Panc1 (cell line): ENCODE measurements around the gene CIB2. TPM values are rescaled to one million over a fixed set of nuclear protein-coding genes. Genes with fewer than 3 reads are reported as not detected.

ENCODE experiments used
- ATAC-seq: fragments of 200-7000 bp; cut with Tn5 transposase; 2 replicates; pipeline ENCODE4 v1.9.1; 2020; ENCODE audit warnings: mild to moderate bottlenecking, moderate library complexity
- BruUV-seq: library from RNA; stranded (reverse); fragments of 400-500 nt; replicated peaks from 2 replicates; lab custom pipeline; 2021; lab: Mats Ljungman, UMichigan
- CTCF ChIA-PET: fragments of 300-600 bp; sonication (Branson Sonifier 250); formaldehyde crosslinking; loops from one replicate; lab custom pipeline; 2022; ENCODE audit warnings: antibody characterized with exemption; lab: Charles Lee
- POLR2A ChIA-PET: fragments of 300-600 bp; sonication (Branson Sonifier 250); formaldehyde crosslinking; loops from one replicate; lab custom pipeline; 2022; ENCODE audit warnings: antibody characterized with exemption; lab: Charles Lee
- DNase-seq: peaks from one replicate; pipeline ENCODE4 v3.0.0-alpha.2; 2010; ENCODE audit warnings: low read depth, low spot score
- H3K27ac ChIP-seq: 2 replicates; pipeline ENCODE4 v1.5.1; 2011; ENCODE audit warnings: mild to moderate bottlenecking, low read length, inconsistent platforms
- H3K27me3 ChIP-seq: fragments of 200-500 bp; sonication (Bioruptor generic); 2 replicates; pipeline ENCODE4 v1.6.0; 2014; ENCODE audit warnings: low read length, inconsistent platforms; ENCODE audit not compliant: control insufficient read depth, insufficient read depth
- H3K36me3 ChIP-seq: fragments of 200-500 bp; sonication (Bioruptor generic); 2 replicates; pipeline ENCODE4 v1.5.1; 2014; ENCODE audit warnings: inconsistent platforms, mild to moderate bottlenecking, low read length, moderate library complexity; ENCODE audit not compliant: control insufficient read depth, insufficient read depth
- H3K4me1 ChIP-seq: 2 replicates; pipeline ENCODE4 v1.5.1; 2011; ENCODE audit warnings: inconsistent platforms, mild to moderate bottlenecking, low read length, moderate library complexity; ENCODE audit not compliant: control insufficient read depth, insufficient read depth
- H3K4me3 ChIP-seq, 2 experiments: 2 replicates each; pipeline ENCODE4 v1.5.1; 2011 to 2012; ENCODE audit warnings: low read depth in 2 of 2, low read length in 2 of 2, mild to moderate bottlenecking in 2 of 2, inconsistent platforms in 1 of 2, moderate library complexity in 1 of 2
- H3K9me3 ChIP-seq: fragments of 200-500 bp; sonication (Bioruptor generic); 2 replicates; pipeline ENCODE4 v1.5.1; 2014; ENCODE audit warnings: low read depth, mild to moderate bottlenecking, inconsistent platforms, low read length, moderate library complexity; ENCODE audit not compliant: control insufficient read depth, insufficient read depth
- CTCF ChIP-seq: fragments of 450-650 bp; IDR thresholded peaks from 2 replicates; pipeline ENCODE4 v1.5.1; 2017; ENCODE audit warnings: mild to moderate bottlenecking
- POLR2AphosphoS5 ChIP-seq: IDR thresholded peaks from 2 replicates; pipeline ENCODE4 v1.6.1; 2012; ENCODE audit warnings: mild to moderate bottlenecking, low read depth, low read length, moderate library complexity
- REST ChIP-seq, 2 experiments: IDR thresholded peaks; 2 replicates each; pipeline ENCODE4 v1.6.1; 2011 to 2012; ENCODE audit warnings: low read depth in 2 of 2, control low read depth in 1 of 2, low read length in 1 of 2, mild to moderate bottlenecking in 1 of 2, moderate library complexity in 1 of 2; ENCODE audit not compliant: insufficient read depth in 1 of 2
- SIN3A ChIP-seq: IDR thresholded peaks from 2 replicates; pipeline ENCODE4 v1.6.1; 2012; ENCODE audit warnings: low read depth, mild to moderate bottlenecking, low read length, moderate library complexity, borderline replicate concordance; ENCODE audit not compliant: insufficient read depth
- TCF7L2 ChIP-seq: IDR thresholded peaks from 2 replicates; pipeline ENCODE4 v1.6.1; 2011; ENCODE audit warnings: mild to moderate bottlenecking, low read depth, low read length, inconsistent platforms
- in situ Hi-C: cut with HindIII; loops from 2 replicates; pipeline ENCODE4 v1.10.0; 2016; ENCODE audit warnings: low sequenced_read_pairs, low pct_unique_long_range_greater_than_20kb
- intact Hi-C: fragments of 100-400 bp; cut with micrococcal nuclease; formaldehyde crosslinking; loops from one replicate; pipeline ENCODE4 v1.10.0; 2022; ENCODE audit not compliant: unreplicated experiment
- total RNA-seq: library from RNA; stranded (reverse); gene quantifications from one replicate; pipeline ENCODE4 v1.2.1, GENCODE V29; 2021; ENCODE audit not compliant: unreplicated experiment

Gene CIB2
- total RNA-seq, 1 experiment from 2014 or later = 37.3 TPM

- TF ChIP-seq REST (IDR thresholded peaks at IDR 0.05; ENCODE audit: insufficient read depth in 1 of 2, low read depth in 2 of 2, low read length in 1 of 2) (no peak), POLR2AphosphoS5 (no peak), SIN3A (no peak)
- CTCF ChIA-PET = interaction anchor here (0.6 to 1.4 kb wide), 3 partner anchors 17 to 152 kb away, joined by 4 to 5 read pairs (median 4); no protein-coding TSS in a partner anchor
Measured at GRCh38 chr15:78110916-78111475, 20.2 kb downstream of the CIB2 start.

GRCh38 chr15:78110096-78110495 is 21.1 kb downstream of the CIB2 start:
- DNase-seq = no peak
- no TSS peak for BruUV-seq
- CTCF ChIA-PET = interaction anchor here (0.5 to 1.4 kb wide), 6 partner anchors 18 to 876 kb away, joined by 3 to 13 read pairs (median 4); no protein-coding TSS in a partner anchor
- no peaks in the 10 kb centered on the region for H3K9me3 ChIP-seq
- H3K27ac ChIP-seq = no peak overlapping the region
- no peaks in the 10 kb centered on the region for H3K36me3 ChIP-seq
- POLR2A ChIA-PET = no interaction called here
- H3K4me1 ChIP-seq = no peaks in the 10 kb centered on the region
- intact Hi-C loops = loop anchor here (5.0 kb wide), 1 partner anchor 87 kb away; no protein-coding TSS in a partner anchor
- H3K27me3 ChIP-seq = no peaks in the 10 kb centered on the region
- TF ChIP-seq REST (IDR thresholded peaks at IDR 0.05; ENCODE audit: insufficient read depth in 1 of 2, low read depth in 2 of 2, low read length in 1 of 2) = no peak
- TF ChIP-seq POLR2AphosphoS5 = no peak
- no peak for TF ChIP-seq CTCF
- no peak for TF ChIP-seq SIN3A
- TF ChIP-seq TCF7L2 = no peak
- no peak overlapping the region for H3K4me3 ChIP-seq
- no peak for ATAC-seq
- in situ Hi-C loops = no loop called here

More at GRCh38 chr15:78110916-78111475, 20.2 kb downstream of the CIB2 start:
- in situ Hi-C loops (no loop called here), intact Hi-C loops (loop anchor here (5.0 kb wide), 1 partner anchor 86 kb away; no protein-coding TSS in a partner anchor)
- Histone ChIP-seq H3K27ac (no peak overlapping the region), H3K9me3 (no peaks in the 10 kb centered on the region), H3K4me1 (no peaks in the 10 kb centered on the region), H3K27me3 (no peaks in the 10 kb centered on the region), H3K36me3 (no peaks in the 10 kb centered on the region), H3K4me3 (no peak overlapping the region)
- no peak for ATAC-seq
- BruUV-seq = no TSS peak
- POLR2A ChIA-PET = interaction anchor here (0.6 kb wide), 1 partner anchor 131 kb away, joined by 3 read pairs; no protein-coding TSS in a partner anchor
- no peak for DNase-seq
